GM19238 (cell line): ENCODE data around the gene TMEM41B.
"Not testable (repeated sequence)": the region's sequence is repeated elsewhere in the genome, so short reads cannot be mapped to it uniquely, and the experiment has no call there.

ENCODE experiments used
- DNase-seq: peaks from one replicate; pipeline ENCODE4 v3.0.0; 2011; ENCODE audit warnings: low spot score; ENCODE audit not compliant: insufficient read length

TMEM41B gene, protein sequence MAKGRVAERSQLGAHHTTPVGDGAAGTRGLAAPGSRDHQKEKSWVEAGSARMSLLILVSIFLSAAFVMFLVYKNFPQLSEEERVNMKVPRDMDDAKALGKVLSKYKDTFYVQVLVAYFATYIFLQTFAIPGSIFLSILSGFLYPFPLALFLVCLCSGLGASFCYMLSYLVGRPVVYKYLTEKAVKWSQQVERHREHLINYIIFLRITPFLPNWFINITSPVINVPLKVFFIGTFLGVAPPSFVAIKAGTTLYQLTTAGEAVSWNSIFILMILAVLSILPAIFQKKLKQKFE

GRCh38 chr11:9314291-9315077 lies at the start of gene TMEM41B:
TSS of gene TMEM41B (minus strand) at chr11:9314593. CDS start at chr11:9314441, 152 bp downstream.
- peak; percentile 98 for DNase-seq

DNA sequence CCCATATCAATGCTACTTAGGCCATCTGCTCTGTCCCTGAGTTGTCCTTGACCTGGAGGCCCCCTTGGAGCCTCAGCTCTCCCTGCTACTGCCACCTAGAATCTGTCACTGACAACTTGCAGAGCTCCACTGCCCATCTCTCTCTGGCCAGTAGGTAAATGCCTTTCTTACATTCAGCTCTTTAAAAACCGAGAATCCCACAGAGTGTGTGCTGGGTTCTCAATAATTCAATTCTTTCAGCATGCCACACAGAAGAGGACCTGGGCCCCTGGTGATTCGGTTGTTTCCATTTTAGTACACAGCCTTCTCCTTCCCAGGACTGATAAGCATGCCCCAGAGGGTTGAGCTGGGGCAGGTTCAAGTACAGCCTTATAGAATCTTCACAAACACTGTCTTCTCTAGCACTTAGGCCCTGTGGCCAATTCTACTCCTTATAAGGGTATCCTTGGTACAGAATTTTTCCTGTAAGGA lies 48.0 kb upstream of the TMEM41B start:
- no peak for DNase-seq

DNA sequence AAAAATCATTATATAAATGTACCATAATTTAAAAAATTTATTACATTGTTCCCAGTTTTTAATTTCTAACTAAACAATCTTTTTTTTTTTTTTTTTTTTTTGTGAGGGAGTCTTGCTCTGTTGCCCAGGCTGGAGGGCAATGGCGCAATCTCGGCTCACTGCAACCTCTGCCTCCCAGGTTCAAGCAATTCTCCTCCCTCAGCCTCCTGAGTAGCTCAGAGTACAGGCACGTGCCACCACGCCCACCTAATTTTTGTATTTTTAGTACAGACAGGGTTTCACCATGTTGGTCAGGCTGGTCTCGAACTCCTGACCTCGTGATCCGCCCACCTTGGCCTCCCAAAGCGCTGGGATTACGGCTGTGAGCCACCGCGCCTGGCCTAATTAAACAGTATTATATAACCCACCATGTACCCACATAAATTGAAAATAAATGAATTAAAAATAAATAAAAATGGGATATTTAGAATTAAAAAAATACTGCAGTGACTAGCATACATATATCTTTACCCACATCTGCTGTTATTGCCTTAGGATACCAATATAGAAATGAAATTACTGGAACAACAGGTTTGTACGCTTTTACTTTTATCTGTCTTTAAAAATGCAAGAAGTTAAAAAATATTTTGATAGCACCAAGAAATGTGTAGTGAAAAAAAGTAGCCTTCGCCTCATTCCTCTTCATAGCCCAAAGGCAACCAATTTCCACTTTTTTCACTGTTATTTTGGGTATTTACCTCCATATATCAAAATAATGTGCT lies 46.6 kb upstream of the TMEM41B start:
- not testable (repeated sequence) for DNase-seq

- DNase-seq = no peak
These were observed 42.6 kb upstream of the TMEM41B start for GRCh38 chr11:9357041-9357440.

GRCh38 chr11:9351321-9351881 lies 37.0 kb upstream of the TMEM41B start:
- DNase-seq = no peak

GRCh38 chr11:9347779-9348178 lies 33.4 kb upstream of the TMEM41B start:
- DNase-seq = not testable (repeated sequence)

DNA sequence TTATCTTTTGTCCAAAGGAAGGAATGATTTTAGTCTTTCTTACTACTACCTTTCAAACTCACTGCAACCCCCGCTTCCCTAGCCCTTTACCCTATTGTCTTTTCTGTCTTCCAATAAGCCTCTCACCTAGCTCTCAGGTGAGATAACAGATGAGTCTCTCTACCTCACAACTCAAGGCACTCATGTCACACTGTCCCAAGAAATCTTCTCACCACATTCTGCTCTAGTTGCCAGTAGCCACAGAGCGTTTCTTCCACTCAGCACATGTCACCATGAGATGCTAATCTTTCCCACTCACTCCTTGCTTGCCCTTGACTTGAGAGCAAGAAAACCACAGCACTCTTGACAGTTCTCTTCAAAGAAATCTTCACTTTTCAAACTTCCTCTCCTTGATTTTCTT lies 32.7 kb upstream of the TMEM41B start:
- no peak for DNase-seq

DNA sequence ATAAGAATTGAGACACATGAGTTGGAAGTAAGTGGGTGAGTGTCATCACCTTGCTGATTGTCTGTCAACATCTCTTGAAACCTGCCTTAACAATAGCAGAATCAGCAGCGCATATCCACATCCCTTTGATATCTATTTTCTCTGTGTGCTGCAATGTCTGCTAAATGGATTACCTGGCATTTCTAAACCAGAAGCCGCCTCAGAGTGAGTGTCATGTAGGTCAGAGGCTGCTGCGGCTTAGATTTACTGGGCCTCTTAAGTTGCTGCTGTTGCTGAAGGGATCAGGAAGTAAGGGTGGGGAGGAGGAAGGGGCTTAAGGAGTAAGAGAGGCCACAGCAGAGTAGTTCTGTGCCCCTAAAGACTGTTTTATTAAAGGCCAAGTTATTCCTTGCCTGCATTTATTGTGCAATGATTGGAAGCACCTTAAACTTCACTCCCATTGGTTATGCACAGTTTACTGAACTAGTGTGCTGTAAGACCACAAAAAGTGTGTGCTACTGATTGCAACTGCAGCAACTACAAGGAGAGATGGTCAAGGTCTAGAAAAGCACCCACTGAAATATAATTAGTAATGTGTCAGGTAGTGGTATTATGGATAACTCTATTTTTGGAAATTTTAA lies 29.8 kb upstream of the TMEM41B start:
- DNase-seq = no peak

GRCh38 chr11:9341638-9342178 lies 27.3 kb upstream of the TMEM41B start:
- no peak for DNase-seq

- DNase-seq = no peak
These were observed 18.3 kb upstream of the TMEM41B start for GRCh38 chr11:9332655-9333054.

DNA sequence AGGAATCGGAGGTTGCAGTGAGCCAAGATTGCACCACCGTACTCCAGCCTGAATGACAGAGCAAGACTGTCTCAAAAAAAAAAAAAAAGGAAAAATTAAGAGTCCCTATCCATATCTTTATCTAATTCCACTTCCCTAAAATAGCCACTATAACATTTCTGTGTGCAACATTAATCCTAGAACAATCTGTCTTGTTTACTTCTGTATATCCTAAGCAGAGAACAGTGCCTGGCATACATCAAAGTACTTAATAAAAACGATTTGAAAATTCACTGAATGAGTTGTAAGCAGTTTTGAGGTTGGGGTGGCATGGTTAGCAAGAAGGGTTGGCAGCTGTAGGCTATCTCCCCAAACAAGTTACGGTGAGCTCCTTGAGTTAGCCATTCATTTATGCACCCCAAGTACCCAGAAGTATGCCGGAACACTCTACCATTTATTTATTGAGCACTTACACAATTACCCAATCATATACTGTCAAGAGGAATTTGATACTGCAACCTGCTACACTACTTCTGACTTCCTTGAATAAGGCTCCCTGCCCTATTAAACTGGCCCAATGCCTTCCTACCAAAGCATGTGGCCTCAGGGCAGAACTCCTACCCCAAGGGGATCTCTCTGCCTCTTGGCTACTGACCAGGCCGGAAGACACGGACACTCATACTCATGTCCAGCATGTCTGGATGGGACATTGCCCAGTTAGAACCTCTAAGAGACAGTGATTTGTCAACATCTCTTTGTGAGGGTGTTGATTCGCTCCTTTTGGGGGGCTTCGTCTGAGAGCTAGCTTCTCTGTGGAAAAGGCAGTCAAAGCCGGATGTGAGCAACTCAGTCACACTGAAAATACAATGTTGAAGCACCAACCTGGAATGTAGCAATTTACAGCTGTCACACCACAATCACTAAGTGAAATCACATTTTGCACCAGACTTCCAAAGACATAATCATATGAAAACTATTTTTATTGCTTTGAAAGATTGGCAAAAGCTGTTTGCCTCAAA lies 16.3 kb upstream of the TMEM41B start:
- DNase-seq = no peak

DNA sequence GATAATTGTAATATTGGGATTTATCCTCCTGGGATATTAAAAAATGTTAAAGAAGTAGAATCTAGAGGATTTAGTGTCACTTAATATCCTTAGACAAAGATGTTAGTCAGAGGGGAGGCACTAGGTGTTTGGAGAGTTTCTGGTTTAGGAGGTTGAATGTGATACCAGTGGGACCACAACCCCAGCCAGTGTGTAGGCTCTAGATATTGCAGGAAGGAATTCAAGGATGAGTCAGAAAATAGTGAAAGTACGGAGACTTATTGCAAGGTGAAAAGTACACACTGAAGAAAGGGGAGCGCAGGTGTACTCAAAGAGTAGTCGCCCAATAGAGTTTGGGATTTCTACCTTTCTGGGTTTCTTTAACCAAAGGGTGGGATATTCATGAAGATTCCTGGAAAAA lies 5.7 kb upstream of the TMEM41B start:
- DNase-seq = no peak

DNA sequence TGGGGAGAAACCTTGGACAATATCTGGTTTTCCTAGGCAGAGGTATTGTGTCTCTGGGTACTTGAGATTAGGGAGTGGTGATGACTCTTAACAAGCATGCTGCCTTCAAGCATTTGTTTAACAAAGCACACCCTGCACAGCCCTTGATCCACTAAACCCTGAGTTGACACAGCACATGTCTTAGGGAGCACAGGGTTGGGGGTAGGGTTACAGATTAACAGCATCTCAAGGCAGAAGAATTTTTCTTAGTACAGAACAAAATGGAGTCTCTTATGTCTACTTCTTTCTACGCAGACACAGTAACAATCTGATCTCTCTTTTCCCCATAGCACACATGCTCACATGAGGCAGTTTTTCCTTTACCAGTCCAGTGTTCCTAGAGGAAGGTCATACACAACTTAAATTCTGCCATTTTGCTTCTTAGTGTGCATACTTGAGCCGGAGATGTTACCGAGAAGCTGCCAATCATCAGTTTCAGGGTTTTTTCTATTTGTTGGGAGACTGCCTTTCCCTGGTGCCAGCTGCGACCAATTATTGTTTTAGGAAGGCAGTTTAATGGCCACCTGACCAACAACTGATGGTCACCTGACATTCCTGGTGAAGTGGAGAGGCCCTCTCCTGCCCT lies 5.1 kb upstream of the TMEM41B start:
- DNase-seq = not testable (repeated sequence)

DNA sequence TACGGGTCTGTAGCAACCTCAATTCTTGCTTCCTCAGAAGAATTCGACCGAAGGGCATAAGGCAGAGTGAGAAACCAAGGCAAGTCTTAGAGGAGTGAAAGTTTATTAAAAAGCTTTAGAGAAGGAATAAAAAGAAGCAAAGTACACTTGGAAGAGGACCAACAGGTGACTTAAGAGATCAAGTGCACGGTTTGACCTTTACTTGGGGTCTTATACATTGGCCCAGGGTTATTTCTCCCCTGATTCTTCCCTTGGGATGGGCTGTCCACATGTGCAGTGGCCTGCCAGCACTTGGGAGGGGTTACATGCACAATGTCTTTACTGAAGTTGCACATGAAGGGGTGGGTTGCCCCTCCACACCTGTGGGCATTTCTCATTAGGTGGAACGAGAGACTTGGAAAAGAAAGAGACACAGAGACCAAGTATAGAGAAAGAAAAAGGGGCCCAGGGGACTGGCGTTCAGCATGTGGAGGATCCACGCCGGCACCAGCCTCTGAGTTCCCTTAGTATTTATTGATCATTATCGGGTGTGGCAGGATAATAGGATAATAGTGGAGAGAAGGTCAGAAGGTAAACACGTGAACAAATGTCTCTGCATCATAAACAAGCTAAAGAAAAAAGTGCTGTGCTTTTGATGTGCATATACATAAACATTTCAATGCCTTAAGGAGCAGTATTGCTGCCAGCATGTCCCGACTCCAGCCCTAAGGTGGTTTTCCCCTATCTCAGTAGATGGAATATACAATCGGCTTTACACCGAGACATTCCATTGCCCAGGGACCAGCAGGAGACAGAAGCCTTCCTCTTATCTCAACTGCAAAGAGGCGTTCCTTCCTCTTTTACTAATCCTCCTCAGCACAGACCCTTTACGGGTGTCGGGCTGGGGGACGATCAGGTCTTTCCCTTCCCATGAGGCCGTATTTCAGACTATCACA lies 4.3 kb upstream of the TMEM41B start:
- DNase-seq = not testable (repeated sequence)

- DNase-seq = no peak
These were observed 1.9 kb upstream of the TMEM41B start for GRCh38 chr11:9316334-9316733.

DNA sequence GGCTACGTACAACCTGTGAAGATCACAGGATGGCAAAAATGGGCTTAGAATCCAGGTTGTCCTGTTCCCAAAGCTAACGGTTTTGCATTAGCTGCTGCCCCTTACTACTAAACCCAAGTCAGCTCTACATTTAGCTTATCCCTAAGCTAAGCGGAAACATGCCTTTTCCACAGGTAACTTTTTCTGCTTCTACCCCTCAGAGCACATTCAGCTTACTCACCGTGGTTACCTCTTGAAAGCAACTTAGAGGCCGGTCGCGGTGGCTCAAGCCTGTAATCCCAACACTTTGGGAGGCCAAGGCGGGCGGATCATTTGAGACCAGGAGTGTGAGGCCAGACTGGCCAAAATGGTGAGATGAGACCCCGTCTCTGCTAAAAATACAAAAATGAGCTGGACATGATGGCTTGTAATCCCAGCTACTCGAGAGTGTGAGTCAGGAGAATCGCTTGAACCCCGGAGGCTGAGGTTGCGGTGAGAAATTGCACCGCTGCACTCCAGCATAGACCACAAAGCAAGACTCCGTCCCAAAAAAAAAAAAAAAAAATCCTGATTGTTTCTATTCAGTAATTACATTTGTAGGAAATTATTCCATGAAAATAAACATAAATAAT lies 790 bp upstream of the TMEM41B start:
- no peak for DNase-seq

- no peak for DNase-seq
These were observed 624 bp downstream of the TMEM41B start for GRCh38 chr11:9313648-9314290.
